HG03342 (cell line): ENCODE data around the gene OLIG1.

ENCODE experiments used
- ATAC-seq: cut with Tn5 transposase; IDR thresholded peaks from one replicate; pipeline ENCODE4 v1.9.1; 2021; ENCODE audit warnings: mild to moderate bottlenecking, moderate library complexity; ENCODE audit not compliant: unreplicated experiment

OLIG1 gene

GRCh38 chr21:33089395-33090119 lies 19.6 kb downstream of the OLIG1 start:
- no peak for ATAC-seq

- ATAC-seq, result no peak
Observed at GRCh38 chr21:33096426-33096825, 26.5 kb downstream of the OLIG1 start.

- ATAC-seq, result no peak
Observed at GRCh38 chr21:33099131-33099530, 29.2 kb downstream of the OLIG1 start.

- no peak for ATAC-seq
Observed at GRCh38 chr21:33101300-33101911, 31.5 kb downstream of the OLIG1 start.

- ATAC-seq, result no peak
Observed at GRCh38 chr21:33105088-33105487, 35.1 kb downstream of the OLIG1 start.

GRCh38 chr21:33108228-33108627 lies 38.3 kb downstream of the OLIG1 start:
- no peak for ATAC-seq

- ATAC-seq, result no peak
Observed at GRCh38 chr21:33109574-33110339, 39.8 kb downstream of the OLIG1 start.

- no peak for ATAC-seq
Observed at GRCh38 chr21:33110340-33110715, 40.4 kb downstream of the OLIG1 start.

GRCh38 chr21:33111577-33111976 lies 41.6 kb downstream of the OLIG1 start:
- ATAC-seq, result no peak

GRCh38 chr21:33112151-33112550 lies 42.2 kb downstream of the OLIG1 start:
- ATAC-seq, result no peak

- ATAC-seq, result no peak
Observed at GRCh38 chr21:33112681-33113080, 42.7 kb downstream of the OLIG1 start.

GRCh38 chr21:33113131-33113530 lies 43.2 kb downstream of the OLIG1 start:
- ATAC-seq, result no peak

- no peak for ATAC-seq
Observed at GRCh38 chr21:33114276-33114675, 44.3 kb downstream of the OLIG1 start.

GRCh38 chr21:33115631-33116510 lies 45.9 kb downstream of the OLIG1 start:
- no peak for ATAC-seq

GRCh38 chr21:33116676-33117075 lies 46.7 kb downstream of the OLIG1 start:
- ATAC-seq, result no peak

- ATAC-seq, result no peak
Observed at GRCh38 chr21:33117101-33117888, 47.4 kb downstream of the OLIG1 start.
